IgD-negative memory B cell (primary cell): ENCODE results near the gene FAM13B. TPM values are rescaled to one million over a fixed set of nuclear protein-coding genes. Genes with fewer than 3 reads are reported as not detected.
"Not testable (repeated sequence)": the region's sequence is repeated elsewhere in the genome, so short reads cannot be mapped to it uniquely, and the experiment has no call there.

Experiments used
- H3K27ac Mint-ChIP-seq, 3 donors: one replicate each; pipeline ENCODE4 v1.8.0; 2020 to 2022; ENCODE audit warnings: mild to moderate bottlenecking in 3 of 3, mixed read lengths in 3 of 3, moderate library complexity in 1 of 3
- H3K27me3 Mint-ChIP-seq: one replicate; pipeline ENCODE4 v1.8.0; 2021; ENCODE audit warnings: mixed read lengths
- H3K36me3 Mint-ChIP-seq: one replicate; pipeline ENCODE4 v1.8.0; 2020; ENCODE audit warnings: mild to moderate bottlenecking, mixed read lengths
- H3K4me1 Mint-ChIP-seq, 3 donors: one replicate each; pipeline ENCODE4 v1.8.0; 2020 to 2022; ENCODE audit warnings: mixed read lengths in 3 of 3, mild to moderate bottlenecking in 1 of 3
- H3K4me3 Mint-ChIP-seq, 4 donors: one replicate each; pipeline ENCODE4 v1.8.0; 2020 to 2022; ENCODE audit warnings: mild to moderate bottlenecking in 4 of 4, mixed read lengths in 4 of 4, moderate library complexity in 3 of 4
- H3K9me3 Mint-ChIP-seq, 3 donors: one replicate each; pipeline ENCODE4 v1.8.0; 2020 to 2021; ENCODE audit warnings: mixed read lengths in 3 of 3, mild to moderate bottlenecking in 1 of 3
- polyA plus RNA-seq: library from polyadenylated mRNA; unstranded; fragments of 300-500 nt; fragmentation: Illumina TruSeq; gene quantifications from one replicate; pipeline ENCODE4 v1.2.3, GENCODE V29; 2021

Gene FAM13B
- polyA plus RNA-seq, 1 donor from 2014 or later = 34.2 TPM

GRCh38 chr5:138051441-138052296 lies 18.8 kb upstream of the FAM13B start:
- H3K27me3 Mint-ChIP-seq = no peaks in the 10 kb centered on the region
- no peak overlapping the region for H3K4me3 Mint-ChIP-seq
- H3K4me1 Mint-ChIP-seq = peaks cover 0 to 2% (median 0%) of the 10 kb centered on the region in 3 donors
- H3K36me3 Mint-ChIP-seq = no peaks in the 10 kb centered on the region
- H3K9me3 Mint-ChIP-seq = no peaks in the 10 kb centered on the region
- peak overlapping the region in 1 of 3 donors; percentile 19 for H3K27ac Mint-ChIP-seq

GRCh38 chr5:138045283-138045682 lies 12.4 kb upstream of the FAM13B start:
- not testable (repeated sequence) for H3K36me3 Mint-ChIP-seq, H3K4me1 Mint-ChIP-seq, H3K27ac Mint-ChIP-seq, H3K9me3 Mint-ChIP-seq, H3K4me3 Mint-ChIP-seq, H3K27me3 Mint-ChIP-seq

DNA sequence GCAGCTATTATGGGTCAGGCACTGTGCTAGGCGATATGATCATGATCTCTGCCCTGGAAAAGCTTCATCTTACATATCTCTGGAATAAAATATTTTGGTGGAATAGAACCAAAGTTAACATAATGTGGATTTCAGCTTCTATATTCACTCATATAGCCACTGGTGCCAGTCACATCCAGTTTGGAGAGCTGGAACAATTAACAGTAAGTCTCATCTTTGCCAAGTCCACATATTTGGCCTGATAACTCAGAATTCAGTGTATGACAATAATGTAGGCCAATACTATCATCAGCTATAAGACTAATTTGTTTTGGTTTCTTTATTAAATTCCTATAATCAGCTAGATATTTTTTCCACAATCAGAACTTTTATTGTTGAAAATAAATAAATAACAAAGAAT lies 5.9 kb upstream of the FAM13B start:
- Mint-ChIP-seq H3K27ac (no peak overlapping the region), H3K36me3 (no peaks in the 10 kb centered on the region), H3K27me3 (peaks cover 2% of the 10 kb centered on the region), H3K4me3 (no peak overlapping the region), H3K9me3 (no peaks in the 10 kb centered on the region), H3K4me1 (peaks cover 9 to 14% (median 12%) of the 10 kb centered on the region in 3 donors)

DNA sequence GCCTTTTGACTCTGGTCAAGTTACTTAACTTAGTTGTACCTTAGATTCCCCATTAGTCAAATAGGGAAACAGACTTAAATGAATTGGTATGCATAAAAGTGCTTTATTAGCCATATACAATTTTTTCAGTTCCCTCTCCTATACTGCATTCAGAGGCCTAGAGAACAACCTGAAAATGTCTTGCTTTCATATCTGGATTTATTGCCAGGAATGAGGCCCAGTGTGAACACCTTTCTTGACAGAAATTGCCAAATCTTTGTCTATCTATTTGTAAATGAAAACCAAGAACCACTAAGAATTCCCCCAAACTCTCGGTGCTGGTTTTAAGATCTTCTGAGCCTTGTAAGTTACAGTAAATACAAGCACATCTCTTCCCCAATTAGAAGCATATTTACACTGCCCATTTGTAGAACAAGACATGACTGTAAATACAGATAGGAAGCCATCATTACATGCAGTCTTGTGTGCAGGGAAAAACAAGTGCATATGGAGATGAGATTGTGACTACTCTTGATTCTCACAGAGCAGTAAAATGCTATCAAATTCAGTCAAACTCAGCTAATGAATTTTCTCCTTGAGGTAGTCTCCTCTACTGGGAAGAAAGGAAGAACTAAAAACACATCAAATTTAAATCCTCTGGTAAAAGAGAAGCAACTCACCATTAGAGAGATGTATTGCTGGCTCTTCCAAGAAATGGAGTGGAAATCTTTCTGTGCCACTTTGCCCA lies 5.2 kb upstream of the FAM13B start:
- peaks cover 2% of the 10 kb centered on the region for H3K27me3 Mint-ChIP-seq
- no peaks in the 10 kb centered on the region for H3K36me3 Mint-ChIP-seq
- H3K4me1 Mint-ChIP-seq = peaks cover 14 to 15% (median 15%) of the 10 kb centered on the region in 3 donors
- H3K4me3 Mint-ChIP-seq = no peak overlapping the region
- H3K27ac Mint-ChIP-seq = no peak overlapping the region
- H3K9me3 Mint-ChIP-seq = no peaks in the 10 kb centered on the region

- Mint-ChIP-seq H3K27ac (no peak overlapping the region), H3K36me3 (no peaks in the 10 kb centered on the region), H3K27me3 (peaks cover 2% of the 10 kb centered on the region), H3K4me1 (peaks cover 13 to 15% (median 14%) of the 10 kb centered on the region in 3 donors), H3K9me3 (no peaks in the 10 kb centered on the region), H3K4me3 (no peak overlapping the region)
Observed at GRCh38 chr5:138037271-138037670, 4.4 kb upstream of the FAM13B start.

DNA sequence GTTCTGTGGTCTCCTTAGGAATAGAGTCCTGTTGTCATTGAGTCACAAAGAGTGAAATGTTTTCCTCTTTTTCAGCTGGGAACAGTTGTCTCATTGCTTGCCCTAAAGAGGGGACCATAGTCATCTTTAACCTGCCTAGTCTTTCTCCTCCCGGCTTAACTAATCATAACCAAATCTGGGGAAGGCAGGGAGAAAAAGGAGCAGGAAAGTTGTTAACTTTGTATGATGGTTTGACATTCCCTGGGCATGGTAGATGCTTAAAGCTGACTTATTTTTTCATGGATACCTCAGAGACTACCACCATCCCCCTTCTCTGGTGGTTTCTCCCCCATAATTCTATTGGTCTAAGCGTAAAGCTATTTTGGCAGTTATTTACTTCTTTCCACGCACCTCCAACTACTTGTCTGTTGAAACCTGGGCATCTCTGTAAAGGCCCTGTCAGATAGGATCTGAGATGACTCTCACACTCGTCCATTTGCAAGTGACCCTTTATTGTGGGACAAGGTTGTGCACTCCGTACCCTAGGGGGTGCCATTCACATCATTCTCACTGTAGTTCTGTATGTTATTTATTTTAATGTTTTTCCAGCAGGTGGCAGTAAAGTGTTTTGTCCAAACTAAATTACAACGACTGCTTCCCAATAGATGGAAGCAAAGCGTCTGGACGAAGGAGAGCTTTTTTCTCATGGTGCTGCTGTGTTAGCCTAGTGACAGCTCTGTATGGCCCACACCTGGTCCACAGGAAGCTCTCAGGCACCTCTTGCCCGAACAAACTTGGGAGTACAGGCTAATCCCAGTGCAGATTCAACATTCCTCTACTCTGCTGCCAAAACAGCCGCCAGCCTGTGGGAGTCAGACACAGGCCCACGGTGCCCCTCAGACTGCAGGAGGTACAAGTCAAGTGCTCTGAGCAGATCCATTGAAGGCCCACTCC lies 3.0 kb upstream of the FAM13B start:
- Mint-ChIP-seq H3K4me1 (peaks cover 18 to 19% (median 19%) of the 10 kb centered on the region in 3 donors), H3K9me3 (no peaks in the 10 kb centered on the region), H3K36me3 (peaks cover 3% of the 10 kb centered on the region), H3K27ac (peak overlapping the region; percentile 19 to 50 (median 40)), H3K27me3 (peaks cover under 1% of the 10 kb centered on the region), H3K4me3 (peak overlapping the region; percentile 38 to 74 (median 63))

DNA sequence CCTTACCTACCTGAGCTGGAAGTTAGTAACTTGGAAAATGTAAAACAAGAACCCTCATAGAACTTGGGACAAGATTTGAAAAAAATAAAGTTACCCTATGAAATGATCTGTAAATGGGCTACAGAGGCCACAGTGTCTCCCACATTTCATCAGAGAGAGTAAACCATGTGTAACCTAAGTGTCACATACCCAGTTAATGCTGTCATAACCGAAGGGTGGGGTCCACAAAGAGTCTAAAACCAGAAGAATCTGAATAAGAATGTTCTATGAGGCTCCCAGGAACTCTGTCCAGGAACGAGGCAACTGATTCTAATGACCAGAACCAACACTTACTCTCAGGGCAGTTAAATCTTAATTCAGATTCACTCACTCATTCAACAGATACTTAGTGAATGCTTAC lies 1.0 kb upstream of the FAM13B start:
- H3K27me3 Mint-ChIP-seq = peaks cover 2% of the 10 kb centered on the region
- H3K36me3 Mint-ChIP-seq = peaks cover 3% of the 10 kb centered on the region
- peak overlapping the region; percentile 93 to 100 (median 99) for H3K4me3 Mint-ChIP-seq
- H3K27ac Mint-ChIP-seq = peak overlapping the region; percentile 95 to 99 (median 97)
- H3K4me1 Mint-ChIP-seq = peaks cover 32 to 35% (median 34%) of the 10 kb centered on the region in 3 donors
- no peaks in the 10 kb centered on the region for H3K9me3 Mint-ChIP-seq

DNA sequence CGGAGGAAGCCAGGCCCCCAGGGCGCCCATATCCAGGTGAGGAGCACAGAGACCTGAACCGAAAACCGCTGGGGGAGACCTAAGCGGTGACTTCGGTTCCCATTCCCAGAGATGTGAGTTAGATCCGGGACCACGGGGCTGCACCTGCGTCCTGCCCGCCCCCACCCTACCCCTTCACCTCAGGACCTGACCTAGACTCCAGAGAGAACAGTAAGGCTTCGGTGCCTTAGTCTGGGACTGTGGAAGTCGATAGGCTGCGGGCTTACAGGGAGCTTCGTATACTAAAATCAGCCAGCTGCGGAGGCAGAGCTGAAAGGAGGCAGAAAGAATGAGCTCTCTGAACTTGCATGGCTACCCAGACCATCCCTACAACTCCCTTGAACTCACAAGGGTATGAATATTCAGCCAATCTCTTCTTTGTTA lies 518 bp upstream of the FAM13B start:
- peak overlapping the region; percentile 93 to 100 (median 99) for H3K4me3 Mint-ChIP-seq
- peaks cover 3% of the 10 kb centered on the region for H3K36me3 Mint-ChIP-seq
- H3K4me1 Mint-ChIP-seq = peaks cover 37 to 39% (median 38%) of the 10 kb centered on the region in 3 donors
- no peaks in the 10 kb centered on the region for H3K9me3 Mint-ChIP-seq
- peak overlapping the region; percentile 95 to 99 (median 97) for H3K27ac Mint-ChIP-seq
- peaks cover 2% of the 10 kb centered on the region for H3K27me3 Mint-ChIP-seq

DNA sequence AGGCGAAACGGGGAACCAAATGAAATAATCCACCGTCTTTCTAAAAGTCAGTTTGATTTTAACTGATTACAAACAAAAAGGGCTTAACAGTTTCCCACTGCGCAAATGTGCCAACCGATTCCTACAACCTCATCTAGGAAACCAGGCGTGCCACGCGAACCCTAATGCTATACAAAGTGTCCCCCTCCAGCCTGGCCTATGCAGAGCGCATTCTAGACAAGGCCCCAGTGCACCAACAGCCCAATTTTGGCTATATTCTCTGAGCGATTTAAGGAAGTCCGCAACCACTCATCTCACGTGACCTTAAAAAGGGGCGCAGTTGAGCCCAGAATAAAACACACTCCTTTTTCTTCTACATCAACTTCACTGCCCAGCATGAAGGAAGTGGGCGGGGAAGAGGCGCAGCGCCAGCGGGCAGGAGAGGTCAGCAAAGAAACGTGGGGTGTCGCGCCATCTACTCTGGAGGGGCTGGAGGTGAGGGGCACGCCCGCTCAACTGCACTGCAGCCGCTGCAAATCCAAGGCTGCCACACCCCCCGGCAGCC lies 779 bp downstream of the FAM13B start:
- Mint-ChIP-seq H3K27ac (peak overlapping the region; percentile 95 to 99 (median 97)), H3K4me3 (peak overlapping the region; percentile 93 to 100 (median 99)), H3K36me3 (peaks cover 3% of the 10 kb centered on the region), H3K27me3 (peaks cover 2% of the 10 kb centered on the region), H3K9me3 (no peaks in the 10 kb centered on the region), H3K4me1 (peaks cover 50 to 52% (median 50%) of the 10 kb centered on the region in 3 donors)

DNA sequence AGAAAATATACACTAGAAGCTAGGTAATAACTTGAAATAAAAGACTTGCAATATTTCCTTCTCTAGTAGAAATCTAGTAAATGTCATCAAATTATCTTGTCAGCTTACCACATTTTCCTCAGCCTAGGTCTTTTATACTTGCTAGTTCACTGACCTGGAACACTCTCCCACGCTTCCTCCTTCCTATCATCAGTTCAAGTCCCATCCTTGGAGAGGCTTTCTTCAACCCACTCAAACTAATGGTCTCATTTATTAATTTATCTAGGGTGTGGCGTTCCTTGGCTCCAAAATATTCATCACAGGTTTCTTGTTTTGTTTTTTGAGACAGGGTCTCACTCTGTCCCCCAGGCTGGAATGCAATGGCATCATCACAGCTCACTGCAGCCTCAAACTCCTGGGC lies 2.9 kb downstream of the FAM13B start:
- Mint-ChIP-seq H3K4me1 (peaks cover 57 to 61% (median 58%) of the 10 kb centered on the region in 3 donors), H3K9me3 (no peaks in the 10 kb centered on the region), H3K4me3 (peak overlapping the region; percentile 71 to 100 (median 88))

GRCh38 chr5:138029501-138029900 lies 3.4 kb downstream of the FAM13B start:
- Mint-ChIP-seq H3K27ac (peak overlapping the region; percentile 18 to 97 (median 95)), H3K36me3 (peaks cover 9% of the 10 kb centered on the region), H3K9me3 (no peaks in the 10 kb centered on the region), H3K4me1 (peaks cover 61 to 65% (median 62%) of the 10 kb centered on the region in 3 donors), H3K27me3 (peaks cover 2% of the 10 kb centered on the region), H3K4me3 (peak overlapping the region; percentile 71 to 100 (median 88))

More for the DNA sequence above, 2.9 kb downstream of the FAM13B start:
- Mint-ChIP-seq H3K27ac (peak overlapping the region; percentile 73 to 97 (median 95)), H3K27me3 (peaks cover 2% of the 10 kb centered on the region), H3K36me3 (peaks cover 6% of the 10 kb centered on the region)

- Mint-ChIP-seq H3K4me3 (peak overlapping the region; percentile 72 to 100 (median 88)), H3K27ac (peak overlapping the region; percentile 85 to 95 (median 93)), H3K36me3 (peaks cover 11% of the 10 kb centered on the region), H3K27me3 (peaks cover 2% of the 10 kb centered on the region), H3K9me3 (no peaks in the 10 kb centered on the region), H3K4me1 (peaks cover 65 to 67% (median 66%) of the 10 kb centered on the region in 3 donors)
Observed at GRCh38 chr5:138028971-138029365, 3.9 kb downstream of the FAM13B start.

DNA sequence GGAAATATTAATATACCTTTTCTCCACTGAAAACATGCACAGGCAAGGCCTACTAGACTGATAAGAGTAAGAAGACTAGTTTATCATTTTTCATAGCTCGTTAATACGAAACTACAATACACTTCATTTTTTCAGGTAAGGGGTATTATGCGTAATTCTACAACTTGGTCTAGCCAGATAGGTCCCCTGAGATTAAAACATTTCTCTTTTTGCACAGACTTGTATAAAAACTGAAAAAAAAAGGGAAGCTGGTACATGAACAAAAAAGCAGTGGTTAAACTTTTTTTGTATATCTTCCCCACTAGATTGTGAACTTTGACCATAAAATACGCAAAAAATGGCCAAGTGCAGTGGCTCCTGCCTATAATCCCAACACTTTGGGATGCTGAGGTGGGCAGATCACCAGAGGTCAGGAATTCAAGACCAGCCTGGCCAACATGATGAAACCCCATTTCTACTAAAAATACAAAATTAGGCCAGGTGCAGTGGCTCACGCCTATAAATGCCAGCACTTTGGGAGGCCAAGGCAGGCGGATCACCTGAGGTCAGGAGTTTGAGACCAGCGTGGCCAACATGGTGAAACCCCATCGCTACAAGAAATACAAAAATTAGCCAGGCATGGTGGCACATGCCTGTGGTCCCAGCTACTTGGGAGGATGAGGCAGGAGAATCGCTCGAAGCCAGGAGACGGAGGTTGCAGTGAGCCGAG lies 4.5 kb downstream of the FAM13B start:
- not testable (repeated sequence) for H3K9me3 Mint-ChIP-seq, H3K27me3 Mint-ChIP-seq
- peaks cover 64 to 69% (median 66%) of the 10 kb centered on the region in 3 donors for H3K4me1 Mint-ChIP-seq
- H3K27ac Mint-ChIP-seq = peak overlapping the region; percentile 85 to 95 (median 93)
- H3K4me3 Mint-ChIP-seq = peak overlapping the region; percentile 72 to 100 (median 88)
- peaks cover 11% of the 10 kb centered on the region for H3K36me3 Mint-ChIP-seq
